Measurements from ENCODE around the gene FAM163B. TPM values are rescaled to one million over a fixed set of nuclear protein-coding genes. Genes with fewer than 3 reads are reported as not detected.

FAM163B gene
- total RNA-seq: 2.2 TPM in 1 of 2 replicates, not detected in the other

GRCh38 chr9:133609311-133610098 is at the start of gene FAM163B:
Gene FAM163B, minus strand, starts transcription at chr9:133609389. Its CDS starts 29,166 bp downstream, at chr9:133580223.

GRCh38 chr9:133635533-133636531 is 26.6 kb upstream of the FAM163B start, which contains the start of gene DBH:
Gene DBH, plus strand, starts transcription at chr9:133636363. Its CDS starts 9 bp downstream, at chr9:133636372.

GRCh38 chr9:133534346-133535291 is 74.6 kb downstream of the FAM163B start, which contains the start of gene ADAMTSL2:
Gene ADAMTSL2, plus strand, starts transcription at chr9:133534704. Its CDS starts 2,009 bp downstream, at chr9:133536713.

Other genes starting within 250 kb of the FAM163B start
- gene SURF4, start 233.3 kb downstream of the FAM163B start, total RNA-seq: 295 and 445 TPM in 2 replicates
- gene STKLD1, start 233.0 kb downstream of the FAM163B start, total RNA-seq: 0.13 and 1.4 TPM in 2 replicates
- 14.7 and 18.2 TPM in 2 replicates for gene REXO4, start 191.4 kb downstream of the FAM163B start, total RNA-seq
- 0.39 and 4.0 TPM in 2 replicates for gene ADAMTS13, start 187.0 kb downstream of the FAM163B start, total RNA-seq
- gene CACFD1, start 149.4 kb downstream of the FAM163B start, total RNA-seq: 5.8 and 9.4 TPM in 2 replicates
- 3.5 and 28.6 TPM in 2 replicates for gene SLC2A6, start 130.3 kb downstream of the FAM163B start, total RNA-seq
- gene MYMK, start 84.4 kb downstream of the FAM163B start, total RNA-seq: 1.0 TPM in 1 of 2 replicates, not detected in the other
- gene ADAMTSL2, start 74.7 kb downstream of the FAM163B start, total RNA-seq: 0.26 and 2.4 TPM in 2 replicates
- not detected in 2 replicates for gene DBH, start 27.0 kb upstream of the FAM163B start, total RNA-seq
- 6.7 and 9.4 TPM in 2 replicates for gene SARDH, start 129.0 kb upstream of the FAM163B start, total RNA-seq

Measured in epithelial cell of alveolus of lung (primary cell).